RPMI8226 (cell line): ENCODE data around the gene BLTP3B.

Experiments
- DNase-seq: peaks from one replicate; pipeline ENCODE4 v3.0.0-alpha.2; 2015

BLTP3B gene

GRCh38 chr12:100114574-100114973 lies 28.1 kb downstream of the BLTP3B start:
- DNase-seq: no peak

- no peak for DNase-seq
These were observed 32.4 kb downstream of the BLTP3B start for GRCh38 chr12:100110276-100110675.

DNA sequence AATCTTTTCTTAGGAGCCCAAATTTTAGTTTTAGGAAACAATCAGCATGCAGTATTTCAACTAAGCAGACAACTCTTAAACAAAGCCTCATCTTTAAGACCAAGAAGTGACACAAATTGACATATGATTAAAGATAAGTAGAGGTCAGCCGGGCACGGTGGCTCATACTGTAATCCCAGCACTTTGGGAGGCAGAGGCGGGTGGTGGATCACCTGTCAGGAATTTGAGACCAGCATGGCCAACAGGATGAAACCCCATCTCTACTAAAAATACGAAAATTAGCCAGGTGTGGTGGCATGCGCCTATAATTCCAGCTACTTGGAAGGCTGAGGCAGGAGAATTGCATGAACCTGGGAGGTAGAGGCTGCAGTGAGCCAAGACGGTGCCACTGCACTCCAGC lies 35.8 kb downstream of the BLTP3B start:
- no peak for DNase-seq

DNA sequence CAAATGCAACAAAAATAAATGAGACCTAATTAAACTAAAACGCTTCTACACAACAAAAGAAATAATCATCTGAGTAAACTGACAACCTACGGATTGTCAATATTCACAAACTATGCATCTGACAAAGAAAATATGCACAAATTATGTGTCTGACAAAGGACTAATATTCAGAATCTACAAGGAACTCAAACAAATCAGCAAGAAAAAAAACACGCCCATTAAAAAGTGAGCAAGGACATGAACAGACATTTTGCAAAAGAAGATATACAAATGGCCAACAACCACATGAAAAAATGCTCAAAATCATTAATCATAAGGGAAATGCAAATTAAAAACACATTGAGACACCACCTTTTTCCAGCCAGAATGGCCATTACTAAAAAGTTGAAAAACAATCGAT lies 37.0 kb downstream of the BLTP3B start:
- no peak for DNase-seq

DNA sequence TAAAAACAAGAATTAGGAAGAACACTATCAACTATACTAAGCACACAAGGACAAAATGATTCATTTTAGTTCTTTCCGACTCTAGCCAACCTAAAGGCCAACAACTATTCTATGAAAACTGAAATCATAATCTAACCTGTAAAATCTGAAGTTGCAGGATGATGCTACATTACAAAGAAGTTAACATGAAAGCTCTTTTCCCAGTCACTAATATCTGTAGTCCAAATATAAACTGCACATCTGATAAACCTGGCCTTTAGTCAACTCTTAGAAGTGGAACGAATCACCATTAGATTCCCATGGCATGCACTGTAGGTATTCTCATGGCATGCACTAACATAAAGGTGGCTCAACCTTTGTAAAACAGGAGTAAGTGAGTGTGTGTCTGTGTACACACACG lies 41.7 kb downstream of the BLTP3B start:
- no peak for DNase-seq
